Mucosa of descending colon (tissue), 3 donors: ENCODE measurements around the gene INPP5A. TPM values are rescaled to one million over a fixed set of nuclear protein-coding genes. Genes with fewer than 3 reads are reported as not detected.

Source experiments
- ATAC-seq: fragments of 200-7000 bp; cut with Tn5 transposase; one replicate; pipeline ENCODE4 v1.9.1; 2020; ENCODE audit warnings: mild to moderate bottlenecking, moderate library complexity
- DNase-seq, 3 donors: peaks; one replicate each; pipeline ENCODE4 v3.0.0-alpha.2; 2020
- H3K36me3 ChIP-seq: fragments of 200-600 bp; one replicate; pipeline ENCODE4 v1.8.0; 2021; ENCODE audit warnings: low read depth, mild to moderate bottlenecking
- H3K4me1 ChIP-seq: fragments of 200-600 bp; one replicate; pipeline ENCODE4 v1.8.0; 2021; ENCODE audit warnings: low read depth, mild to moderate bottlenecking
- H3K4me3 ChIP-seq: fragments of 200-600 bp; one replicate; pipeline ENCODE4 v1.8.0; 2021; ENCODE audit warnings: mild to moderate bottlenecking
- H3K9me3 ChIP-seq: fragments of 200-600 bp; one replicate; pipeline ENCODE4 v1.8.0; 2021; ENCODE audit warnings: mild to moderate bottlenecking
- CTCF ChIP-seq: fragments of 200-600 bp; IDR thresholded peaks from one replicate; pipeline ENCODE4 v1.8.0; 2022; ENCODE audit warnings: antibody characterized with exemption, mild to moderate bottlenecking
- intact Hi-C, 2 donors: fragments of 100-400 bp; cut with DNase I in 1 of 2; cut with micrococcal nuclease in 1 of 2; formaldehyde crosslinking; loops; one replicate each; pipeline versions ENCODE4 v1.11.0 to v1.11.1; 2022; cut with DNase I, micrococcal nuclease
- total RNA-seq, 3 donors: library from RNA; stranded (reverse); fragmentation: NEBNext Ultra II Directional in 2 of 3; extraction: Animal tissue kit (Norgen Biotek cat#: 25700) in 2 of 3; gene quantifications; one replicate each; pipeline versions ENCODE4 v1.2.1 to v1.2.4, GENCODE V29; 2021 to 2023
- donor health status: DM: no; HTN: no; CAD: no; lungs with moderate emphysema.
- donor health status: DM: no; HTN: no; CAD: no.
- donor health status: DM: no; HTN: yes; CAD: no.

Gene INPP5A
- total RNA-seq, 3 donors from 2014 or later, result 31.7 to 92.8 (median 32.0) TPM

GRCh38 chr10:132613566-132614348 is 76.2 kb downstream of the INPP5A start:
- DNase-seq (peak in 1 of 3 donors; percentile 34), ATAC-seq (no peak)
- Histone ChIP-seq H3K4me3 (no peak overlapping the region), H3K36me3 (no peaks in the 10 kb centered on the region), H3K4me1 (no peaks in the 10 kb centered on the region), H3K9me3 (no peaks in the 10 kb centered on the region)
- no peak for TF ChIP-seq CTCF
- intact Hi-C loops, result no loop called here

GRCh38 chr10:132614431-132615340 is 77.1 kb downstream of the INPP5A start:
- intact Hi-C loops, result no loop called here
- no peak overlapping the region for H3K4me3 ChIP-seq
- peaks cover 7% of the 10 kb centered on the region for H3K9me3 ChIP-seq
- no peak for TF ChIP-seq CTCF
- no peaks in the 10 kb centered on the region for H3K36me3 ChIP-seq
- peak in 1 of 3 donors; percentile 24 for DNase-seq
- H3K4me1 ChIP-seq, result no peaks in the 10 kb centered on the region
- ATAC-seq, result no peak

GRCh38 chr10:132615341-132616169 is 78.0 kb downstream of the INPP5A start:
- DNase-seq, result peak in 1 of 3 donors; percentile 34
- no peaks in the 10 kb centered on the region for H3K4me1 ChIP-seq
- intact Hi-C loops, result no loop called here
- H3K9me3 ChIP-seq, result peaks cover 16% of the 10 kb centered on the region
- H3K4me3 ChIP-seq, result no peak overlapping the region
- no peaks in the 10 kb centered on the region for H3K36me3 ChIP-seq
- no peak for TF ChIP-seq CTCF
- ATAC-seq, result no peak

- DNase-seq, result peak in 1 of 3 donors; percentile 46
- Histone ChIP-seq H3K4me3 (no peak overlapping the region), H3K9me3 (peaks cover 24% of the 10 kb centered on the region), H3K4me1 (no peaks in the 10 kb centered on the region), H3K36me3 (no peaks in the 10 kb centered on the region)
- intact Hi-C loops, result no loop called here
- ATAC-seq, result peak; percentile 14
- no peak for TF ChIP-seq CTCF
Measured at GRCh38 chr10:132616170-132616995, 78.8 kb downstream of the INPP5A start.
